Gastrocnemius medialis (tissue), 4 donors: ENCODE data around the gene CELSR2. TPM values are rescaled to one million over a fixed set of nuclear protein-coding genes. Genes with fewer than 3 reads are reported as not detected.
"Not testable (repeated sequence)": the region's sequence is repeated elsewhere in the genome, so short reads cannot be mapped to it uniquely, and the experiment has no call there.

ENCODE experiments used
- ATAC-seq, 2 donors: fragments of 150-250 bp; one replicate each; pipeline ENCODE4 v1.9.1; 2016
- DNase-seq, 2 donors: peaks; one replicate each; pipeline ENCODE4 v3.0.0-alpha.2; 2019
- H3K27ac ChIP-seq, 4 donors: fragments of 200-600 bp; sonication (generic); 1 replicate in 1 of 4; 2 replicates in 3 of 4; pipeline ENCODE4 v1.5.1; 2016 to 2018; ENCODE audit warnings: mild to moderate bottlenecking in 2 of 4, moderate library complexity in 1 of 4
- H3K27me3 ChIP-seq, 3 donors: fragments of 200-600 bp; sonication (generic) in 2 of 3; 1 replicate in 1 of 3; 2 replicates in 2 of 3; pipeline versions ENCODE4 v1.5.1 to v1.6.0; 2016 to 2019; ENCODE audit warnings: mild to moderate bottlenecking in 1 of 3, moderate library complexity in 1 of 3
- H3K36me3 ChIP-seq, 2 donors: fragments of 200-600 bp; sonication (generic) in 1 of 2; one replicate each; pipeline ENCODE4 v1.5.1; 2017 to 2018
- H3K4me1 ChIP-seq, 2 donors: fragments of 200-600 bp; sonication (generic) in 1 of 2; one replicate each; pipeline ENCODE4 v1.5.1; 2016 to 2017; ENCODE audit warnings: mild to moderate bottlenecking in 2 of 2
- H3K4me3 ChIP-seq, 4 donors: fragments of 200-600 bp; sonication (generic) in 3 of 4; 1 replicate in 1 of 4; 2 replicates in 3 of 4; pipeline ENCODE4 v1.5.1; 2016 to 2019; ENCODE audit warnings: mild to moderate bottlenecking in 2 of 4
- H3K9me3 ChIP-seq, 3 donors: fragments of 200-600 bp; sonication (generic) in 2 of 3; 1 replicate in 1 of 3; 2 replicates in 2 of 3; pipeline ENCODE4 v1.5.1; 2016 to 2019
- POLR2A ChIP-seq, 2 donors: fragments of 450-650 bp; IDR thresholded peaks; one replicate each; pipeline ENCODE4 v1.6.1; 2017; ENCODE audit warnings: antibody characterized with exemption in 2 of 2, mild to moderate bottlenecking in 2 of 2, moderate library complexity in 2 of 2
- in situ Hi-C, 4 donors: fragments of 200-750 bp; cut with MboI; loops; one replicate each; pipeline versions ENCODE4 v1.15.0 to v1.8.0; 2017; ENCODE audit warnings: low sequenced_read_pairs in 4 of 4
- intact Hi-C: fragments of 100-400 bp; cut with DNase I; formaldehyde crosslinking; loops from one replicate; pipeline ENCODE4 v1.15.1; 2023; ENCODE audit warnings: low total_unique reads
- total RNA-seq, 4 donors: library from RNA; depleted of rRNA; stranded (reverse); fragments of >200 nt; gene quantifications; one replicate each; pipeline versions ENCODE4 v1.1.0 to v1.2.3, GENCODE V29; 2016
- TF ChIP-seq, protein P1 (sequence below), 5 experiments: fragments of 450-650 bp in 3 of 5; fragments of 200-600 bp in 2 of 5; sonication (generic) in 2 of 5; IDR thresholded peaks in 4 of 5; conservative IDR thresholded peaks in 1 of 5; 1 replicate in 4 of 5; 2 replicates in 1 of 5; pipeline ENCODE4 v1.5.1; 2016 to 2019; ENCODE audit warnings: antibody characterized with exemption in 5 of 5, mild to moderate bottlenecking in 3 of 5, moderate library complexity in 3 of 5

Gene CELSR2
- total RNA-seq, 4 donors from 2014 or later = 5.8 to 12.5 (median 7.9) TPM

DNA sequence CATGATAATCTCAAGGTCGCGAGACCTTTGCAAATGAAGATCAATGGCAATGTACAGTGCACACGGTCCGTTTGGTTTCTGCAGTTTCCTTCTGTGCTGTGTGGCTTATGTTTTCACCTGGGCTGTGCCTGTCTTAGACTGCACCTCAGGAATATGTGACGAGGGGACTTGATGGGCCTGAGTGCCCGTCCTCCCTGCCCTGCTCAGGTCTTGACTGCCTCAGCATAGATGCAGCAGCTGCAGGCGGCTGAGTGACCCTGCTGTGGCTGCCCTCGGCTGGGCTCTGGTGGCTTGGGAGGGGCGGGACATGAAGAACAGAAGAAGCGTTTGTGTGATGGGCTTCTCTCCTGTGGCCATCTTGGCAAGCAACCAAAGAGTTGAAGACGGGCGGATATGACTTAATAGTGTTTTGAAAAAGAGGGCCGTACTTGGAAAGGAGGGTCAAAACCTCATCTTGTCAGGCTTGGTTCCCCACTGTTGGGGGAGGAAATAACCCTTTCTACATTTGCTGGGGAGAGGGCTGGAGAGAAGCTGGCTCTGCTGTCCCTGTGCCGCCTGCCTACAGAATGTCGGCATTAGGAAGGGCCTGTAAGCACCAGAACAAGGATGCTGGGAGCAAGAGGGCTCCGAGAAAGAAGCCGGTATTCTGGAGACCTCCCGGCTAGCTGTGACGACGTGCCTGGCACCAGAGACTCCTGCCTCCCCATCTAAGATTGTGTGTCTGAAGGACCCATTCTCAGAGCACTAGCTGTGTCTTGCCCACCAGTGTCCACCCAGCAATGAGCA is 50.4 kb downstream of the CELSR2 start:
- Histone ChIP-seq H3K4me3 (no peak overlapping the region), H3K9me3 (no peaks in the 10 kb centered on the region), H3K27me3 (peaks cover 0 to 9% (median 0%) of the 10 kb centered on the region in 3 donors), H3K36me3 (no peaks in the 10 kb centered on the region), H3K27ac (peak overlapping the region; percentile 15 to 72 (median 42)), H3K4me1 (peaks cover 15 to 26% of the 10 kb centered on the region in 2 donors)
- DNase-seq = peak in 1 of 2 donors; percentile 46
- intact Hi-C loops = loop anchor here (2.0 to 5.0 kb wide), 2 partner anchors 15 to 53 kb away; no protein-coding TSS in a partner anchor
- in situ Hi-C loops = loop anchor here in 1 of 4 donors (25.0 kb wide), 1 partner anchor 238 kb away; the partner anchor contains the start of genes GNAI3 and GPR61
- ATAC-seq = peak in 1 of 2 donors; percentile 18
- TF ChIP-seq, protein P1, sequence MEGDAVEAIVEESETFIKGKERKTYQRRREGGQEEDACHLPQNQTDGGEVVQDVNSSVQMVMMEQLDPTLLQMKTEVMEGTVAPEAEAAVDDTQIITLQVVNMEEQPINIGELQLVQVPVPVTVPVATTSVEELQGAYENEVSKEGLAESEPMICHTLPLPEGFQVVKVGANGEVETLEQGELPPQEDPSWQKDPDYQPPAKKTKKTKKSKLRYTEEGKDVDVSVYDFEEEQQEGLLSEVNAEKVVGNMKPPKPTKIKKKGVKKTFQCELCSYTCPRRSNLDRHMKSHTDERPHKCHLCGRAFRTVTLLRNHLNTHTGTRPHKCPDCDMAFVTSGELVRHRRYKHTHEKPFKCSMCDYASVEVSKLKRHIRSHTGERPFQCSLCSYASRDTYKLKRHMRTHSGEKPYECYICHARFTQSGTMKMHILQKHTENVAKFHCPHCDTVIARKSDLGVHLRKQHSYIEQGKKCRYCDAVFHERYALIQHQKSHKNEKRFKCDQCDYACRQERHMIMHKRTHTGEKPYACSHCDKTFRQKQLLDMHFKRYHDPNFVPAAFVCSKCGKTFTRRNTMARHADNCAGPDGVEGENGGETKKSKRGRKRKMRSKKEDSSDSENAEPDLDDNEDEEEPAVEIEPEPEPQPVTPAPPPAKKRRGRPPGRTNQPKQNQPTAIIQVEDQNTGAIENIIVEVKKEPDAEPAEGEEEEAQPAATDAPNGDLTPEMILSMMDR (IDR thresholded peaks at IDR 0.05 in 4 of 5, conservative IDR thresholded peaks at IDR 0.05 in 1 of 5) = no peak
- no peak for TF ChIP-seq POLR2A (IDR thresholded peaks at IDR 0.05)

DNA sequence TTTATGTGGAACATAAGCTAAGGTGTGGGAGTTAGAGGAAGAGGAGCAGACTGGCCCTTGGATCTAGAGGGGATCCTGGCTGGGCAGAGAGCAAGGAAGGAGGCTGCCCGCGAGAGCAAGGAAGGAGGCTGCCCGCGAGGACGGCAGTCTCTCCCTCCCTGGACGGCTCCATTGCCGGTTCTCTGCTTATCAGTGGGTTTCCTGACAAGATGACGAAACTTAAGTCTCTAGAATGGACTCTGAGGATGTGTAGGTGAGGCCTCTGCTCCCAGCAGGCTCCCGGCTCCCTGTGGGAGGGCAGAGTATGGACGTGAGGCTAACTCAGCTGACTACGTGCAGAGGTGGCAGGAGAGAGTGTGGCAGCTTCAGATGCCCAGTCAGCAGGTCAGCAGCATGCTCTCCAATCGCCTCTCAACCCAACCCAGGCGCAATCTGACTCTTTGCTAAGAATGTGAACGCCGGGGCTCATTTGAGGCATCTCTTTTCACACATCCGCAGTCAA is 51.4 kb downstream of the CELSR2 start:
- ATAC-seq = no peak
- intact Hi-C loops = loop anchor here (5.0 kb wide), 1 partner anchor 52 kb away; no protein-coding TSS in a partner anchor

DNA sequence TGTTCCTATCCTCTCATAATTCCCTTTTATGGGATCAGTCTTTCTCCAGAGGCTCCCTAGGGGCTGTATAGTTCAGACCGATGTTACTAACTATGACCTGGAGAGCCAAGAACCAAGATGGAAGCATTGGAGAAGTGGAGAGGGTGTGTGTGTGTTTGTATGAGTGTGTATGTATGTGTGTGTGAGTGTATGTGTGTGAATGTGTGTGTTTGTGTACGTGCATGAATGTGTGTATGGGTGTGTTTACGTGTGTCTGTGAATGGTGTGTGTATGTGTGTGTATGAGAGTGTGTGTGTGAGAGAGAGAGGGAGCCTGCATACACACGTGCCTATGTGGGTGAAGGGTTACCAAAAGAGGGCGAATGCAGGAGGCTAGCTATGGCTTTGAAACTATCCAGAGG is 52.5 kb downstream of the CELSR2 start:
- DNase-seq (no peak), ATAC-seq (no peak)
- no peaks in the 10 kb centered on the region for H3K36me3 ChIP-seq
- intact Hi-C loops = loop anchor here (5.0 kb wide), 1 partner anchor 50 kb away; no protein-coding TSS in a partner anchor
- no peaks in the 10 kb centered on the region for H3K27me3 ChIP-seq
- H3K9me3 ChIP-seq = no peaks in the 10 kb centered on the region
- TF ChIP-seq, protein P1 (IDR thresholded peaks at IDR 0.05 in 4 of 5, conservative IDR thresholded peaks at IDR 0.05 in 1 of 5) = no peak
- no peak for TF ChIP-seq POLR2A (IDR thresholded peaks at IDR 0.05)
- in situ Hi-C loops = no loop called here
- H3K27ac ChIP-seq = no peak overlapping the region
- no peak overlapping the region for H3K4me3 ChIP-seq
- H3K4me1 ChIP-seq = peaks cover 24 to 47% of the 10 kb centered on the region in 2 donors

More for the DNA sequence above, 51.4 kb downstream of the CELSR2 start:
- Histone ChIP-seq H3K27me3 (peaks cover 0 to 6% (median 0%) of the 10 kb centered on the region in 3 donors), H3K4me3 (no peak overlapping the region), H3K4me1 (peaks cover 21 to 36% of the 10 kb centered on the region in 2 donors), H3K36me3 (no peaks in the 10 kb centered on the region), H3K27ac (no peak overlapping the region), H3K9me3 (no peaks in the 10 kb centered on the region)
- TF ChIP-seq POLR2A (IDR thresholded peaks at IDR 0.05) = no peak
- TF ChIP-seq, protein P1 (IDR thresholded peaks at IDR 0.05 in 4 of 5, conservative IDR thresholded peaks at IDR 0.05 in 1 of 5) = no peak
- in situ Hi-C loops = no loop called here
- no peak for DNase-seq

DNA sequence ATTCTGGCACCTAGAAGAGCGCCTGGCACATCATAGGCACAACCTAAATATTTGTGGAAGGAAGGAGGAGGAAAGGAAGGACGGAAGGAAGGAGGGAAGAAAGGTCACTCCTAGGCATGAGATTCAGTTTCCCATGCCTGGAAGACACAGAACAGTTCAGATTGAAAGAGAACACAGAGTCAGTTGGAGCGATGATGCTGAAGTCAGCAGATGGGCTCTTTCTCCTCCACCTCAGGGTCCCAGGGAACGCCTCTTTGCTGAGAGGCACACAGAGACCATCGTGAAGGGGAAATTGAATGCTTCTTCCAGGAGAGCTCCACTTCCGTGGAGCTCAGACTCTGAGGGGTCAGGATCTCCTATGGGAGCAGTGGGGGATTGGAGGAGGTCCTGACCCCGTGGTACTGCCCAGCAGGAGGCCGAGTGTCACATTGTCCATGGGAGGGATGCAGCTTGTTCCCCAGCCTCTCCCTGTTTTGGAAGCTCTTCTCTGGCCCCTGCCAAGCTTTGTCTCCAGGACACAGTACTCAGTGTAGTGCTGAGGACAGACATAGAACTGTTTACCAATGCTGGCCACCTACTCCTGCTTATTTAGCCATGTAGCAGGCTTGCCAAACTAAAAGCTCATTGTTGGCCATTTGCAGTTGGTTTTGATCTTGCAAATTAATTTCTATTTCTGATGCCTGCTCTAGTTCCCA is 55.0 kb downstream of the CELSR2 start:
- Histone ChIP-seq H3K27ac (peak overlapping the region in 3 of 4 donors; percentile 1 to 74 (median 47)), H3K36me3 (peaks cover 0 to 6% of the 10 kb centered on the region in 2 donors), H3K4me1 (peaks cover 24 to 60% of the 10 kb centered on the region in 2 donors), H3K9me3 (no peaks in the 10 kb centered on the region), H3K4me3 (no peak overlapping the region), H3K27me3 (no peaks in the 10 kb centered on the region)
- DNase-seq = no peak
- intact Hi-C loops = loop anchor here (5.0 kb wide), 1 partner anchor 48 kb away; no protein-coding TSS in a partner anchor
- in situ Hi-C loops = no loop called here
- ATAC-seq = peak; percentile 25 to 54
- TF ChIP-seq POLR2A (IDR thresholded peaks at IDR 0.05) = no peak
- TF ChIP-seq, protein P1 (IDR thresholded peaks at IDR 0.05 in 4 of 5, conservative IDR thresholded peaks at IDR 0.05 in 1 of 5) = no peak

DNA sequence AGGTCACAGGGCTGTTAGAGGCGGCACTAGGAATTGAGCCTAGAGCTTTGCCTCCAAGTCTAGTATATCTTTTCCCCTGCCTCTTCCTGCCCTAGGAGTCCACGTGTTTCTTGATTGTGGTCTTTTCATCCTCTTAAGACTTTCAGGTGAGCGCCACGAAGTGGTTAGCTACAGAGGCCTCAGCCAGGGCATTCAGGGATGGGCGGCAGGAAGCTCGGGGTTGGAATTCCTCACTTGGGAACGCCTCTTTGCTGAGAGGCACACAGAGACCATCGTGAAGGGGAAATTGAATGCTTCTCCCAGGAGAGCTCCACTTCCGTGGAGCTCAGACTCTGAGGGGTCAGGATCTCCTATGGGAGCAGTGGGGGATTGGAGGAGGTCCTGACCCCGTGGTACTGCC is 56.7 kb downstream of the CELSR2 start:
- H3K9me3 ChIP-seq, ATAC-seq, H3K27me3 ChIP-seq, H3K4me3 ChIP-seq, DNase-seq, in situ Hi-C loops, intact Hi-C loops: not testable (repeated sequence)
- Histone ChIP-seq H3K36me3 (peaks cover 0 to 21% of the 10 kb centered on the region in 2 donors), H3K27ac (peak overlapping the region in 3 of 4 donors; percentile 8 to 74 (median 47)), H3K4me1 (peaks cover 20 to 49% of the 10 kb centered on the region in 2 donors)
